HEK293T (cell line): ENCODE data around the gene ANKRD63.

ENCODE experiments used
- CTCF ChIA-PET: fragments of 350-600 bp; formaldehyde crosslinking; extraction: SDS; loops from one replicate; lab custom pipeline; 2021; ENCODE audit warnings: antibody characterized with exemption, inconsistent platforms; lab: Yijun Ruan, JAX
- POLR2A ChIA-PET: fragments of 350-600 bp; formaldehyde crosslinking; extraction: SDS; loops from one replicate; lab custom pipeline; 2020; ENCODE audit warnings: antibody characterized with exemption, inconsistent platforms; lab: Yijun Ruan, JAX
- DNase-seq: peaks from one replicate; pipeline ENCODE4 v3.0.0; 2012; ENCODE audit warnings: mixed read lengths; ENCODE audit errors: extremely low spot score
- ARNT ChIP-seq: fragments of 450-650 bp; IDR thresholded peaks from 2 replicates; pipeline ENCODE4 v1.6.1; 2017; ENCODE audit warnings: mild to moderate bottlenecking
- BHLHE40 ChIP-seq: fragments of 450-650 bp; IDR thresholded peaks from 2 replicates; pipeline ENCODE4 v1.6.1; 2016; ENCODE audit warnings: mild to moderate bottlenecking, moderate library complexity, borderline replicate concordance
- CTBP1 ChIP-seq: fragments of 450-650 bp; IDR thresholded peaks from 2 replicates; pipeline ENCODE4 v1.6.1; 2016; ENCODE audit warnings: borderline replicate concordance
- ELF4 ChIP-seq: fragments of 450-650 bp; IDR thresholded peaks from 2 replicates; pipeline ENCODE4 v1.6.1; 2017; ENCODE audit warnings: antibody characterized with exemption
- FOXA1 ChIP-seq: fragments of 450-650 bp; IDR thresholded peaks from 2 replicates; pipeline ENCODE4 v1.6.1; 2016; ENCODE audit warnings: mild to moderate bottlenecking
- FOXK2 ChIP-seq: fragments of 450-650 bp; IDR thresholded peaks from 2 replicates; pipeline ENCODE4 v1.6.1; 2016; ENCODE audit warnings: mild to moderate bottlenecking
- FOXM1 ChIP-seq: fragments of 450-650 bp; IDR thresholded peaks from 2 replicates; pipeline ENCODE4 v1.6.1; 2017; ENCODE audit warnings: mild to moderate bottlenecking, borderline replicate concordance
- HDGF ChIP-seq: fragments of 450-650 bp; IDR thresholded peaks from 2 replicates; pipeline ENCODE4 v1.6.1; 2017; ENCODE audit warnings: antibody characterized with exemption, borderline replicate concordance
- L3MBTL2 ChIP-seq: fragments of 450-650 bp; conservative IDR thresholded peaks from 2 replicates; pipeline ENCODE4 v1.6.1; 2016; ENCODE audit warnings: mild to moderate bottlenecking
- LEF1 ChIP-seq: fragments of 450-650 bp; IDR thresholded peaks from 2 replicates; pipeline ENCODE4 v1.6.1; 2017; ENCODE audit warnings: mild to moderate bottlenecking, borderline replicate concordance
- NFRKB ChIP-seq: fragments of 450-650 bp; IDR thresholded peaks from 2 replicates; pipeline ENCODE4 v1.6.1; 2016; ENCODE audit warnings: mild to moderate bottlenecking, moderate library complexity
- PKNOX1 ChIP-seq: fragments of 450-650 bp; IDR thresholded peaks from 2 replicates; pipeline ENCODE4 v1.6.1; 2016
- SP1 ChIP-seq: fragments of 450-650 bp; IDR thresholded peaks from 2 replicates; pipeline ENCODE4 v1.6.1; 2017
- SUZ12 ChIP-seq: fragments of 450-650 bp; IDR thresholded peaks from 2 replicates; pipeline ENCODE4 v1.6.1; 2016; ENCODE audit warnings: mild to moderate bottlenecking
- TARDBP ChIP-seq: fragments of 450-650 bp; IDR thresholded peaks from 2 replicates; pipeline ENCODE4 v1.6.1; 2016
- ZNF384 ChIP-seq: fragments of 450-650 bp; IDR thresholded peaks from 2 replicates; pipeline ENCODE4 v1.6.1; 2016

ANKRD63 gene

GRCh38 chr15:40287968-40288367, 5.1 kb upstream of the ANKRD63 start:
- TF ChIP-seq ZNF384 = no peak
- no peak for TF ChIP-seq ARNT
- TF ChIP-seq SP1 = no peak
- no peak for TF ChIP-seq FOXA1
- no peak for TF ChIP-seq CTBP1
- no peak for TF ChIP-seq ELF4
- TF ChIP-seq L3MBTL2 = no peak
- no peak for TF ChIP-seq FOXM1
- TF ChIP-seq FOXK2 = no peak
- CTCF ChIA-PET = interaction anchor here (0.7 to 1.8 kb wide), 3 partner anchors 9 to 362 kb away, joined by 3 to 8 read pairs (median 6); no protein-coding TSS in a partner anchor
- DNase-seq = peak; percentile 17
- POLR2A ChIA-PET = no interaction called here

GRCh38 chr15:40287505-40287904, 4.6 kb upstream of the ANKRD63 start:
- CTCF ChIA-PET = interaction anchor here (0.7 kb wide), 1 partner anchor 362 kb away, joined by 3 read pairs; no protein-coding TSS in a partner anchor

GRCh38 chr15:40286794-40287193, 3.9 kb upstream of the ANKRD63 start:
- ChIA-PET CTCF (interaction anchor here (2.1 to 2.4 kb wide), 2 partner anchors 12 to 23 kb away, joined by 6 to 9 read pairs; no protein-coding TSS in a partner anchor), POLR2A (no interaction called here)
- no peak for TF ChIP-seq ELF4
- no peak for TF ChIP-seq CTBP1
- no peak for TF ChIP-seq FOXM1
- no peak for DNase-seq

More at GRCh38 chr15:40287505-40287904, 4.6 kb upstream of the ANKRD63 start:
- no peak for DNase-seq
- TF ChIP-seq ELF4 = no peak
- no peak for TF ChIP-seq SUZ12
- TF ChIP-seq ARNT = no peak
- POLR2A ChIA-PET = no interaction called here

- no peak for DNase-seq
- ChIA-PET POLR2A (no interaction called here), CTCF (interaction anchor here (0.8 to 2.4 kb wide), 5 partner anchors 11 to 53 kb away, joined by 3 to 9 read pairs (median 5); partner anchors contain the start of genes INAFM2 and PLCB2)
- TF ChIP-seq ELF4 = no peak
- TF ChIP-seq ZNF384 = no peak
- TF ChIP-seq NFRKB = no peak
- TF ChIP-seq PKNOX1 = no peak
- TF ChIP-seq BHLHE40 = no peak
Observed at GRCh38 chr15:40286061-40286532, 3.2 kb upstream of the ANKRD63 start.

- ChIA-PET CTCF (interaction anchor here (0.6 to 2.4 kb wide), 7 partner anchors 11 to 69 kb away, joined by 3 to 9 read pairs (median 5); partner anchors contain the start of genes INAFM2 and PLCB2), POLR2A (interaction anchor here (1.0 kb wide), 1 partner anchor 284 kb away, joined by 3 read pairs; the partner anchor contains the start of gene RPUSD2)
- no peak for DNase-seq
- TF ChIP-seq FOXA1 = no peak
- no peak for TF ChIP-seq CTBP1
- no peak for TF ChIP-seq FOXK2
- no peak for TF ChIP-seq ARNT
- TF ChIP-seq SUZ12 = no peak
- TF ChIP-seq FOXM1 = no peak
- TF ChIP-seq NFRKB = no peak
- TF ChIP-seq TARDBP = no peak
Observed at GRCh38 chr15:40285554-40286011, 2.7 kb upstream of the ANKRD63 start.

GRCh38 chr15:40285151-40285550, 2.3 kb upstream of the ANKRD63 start:
- no peak for DNase-seq
- ChIA-PET CTCF (interaction anchor here (0.6 to 2.4 kb wide), 7 partner anchors 10 to 68 kb away, joined by 3 to 9 read pairs (median 5); partner anchors contain the start of genes INAFM2 and PLCB2), POLR2A (interaction anchor here (1.0 kb wide), 1 partner anchor 284 kb away, joined by 3 read pairs; the partner anchor contains the start of gene RPUSD2)
- TF ChIP-seq ZNF384 (no peak), FOXK2 (no peak), FOXA1 (no peak), ARNT (no peak), PKNOX1 (no peak), NFRKB (no peak), LEF1 (no peak), HDGF (no peak), CTBP1 (no peak), SP1 (no peak), L3MBTL2 (no peak), ELF4 (no peak), FOXM1 (no peak), TARDBP (no peak), SUZ12 (no peak), BHLHE40 (no peak)

GRCh38 chr15:40283615-40284300, 894 bp upstream of the ANKRD63 start:
- DNase-seq = no peak
- TF ChIP-seq SUZ12 = no peak
- no peak for TF ChIP-seq LEF1
- TF ChIP-seq FOXK2 = no peak
- TF ChIP-seq HDGF = no peak
- TF ChIP-seq SP1 = no peak
- no peak for TF ChIP-seq FOXA1
- no peak for TF ChIP-seq ELF4
- TF ChIP-seq L3MBTL2 = no peak
- CTCF ChIA-PET = interaction anchor here (1.2 to 1.4 kb wide), 2 partner anchors 9 to 29 kb away, joined by 3 to 4 read pairs; no protein-coding TSS in a partner anchor
- POLR2A ChIA-PET = no interaction called here
